ENCODE measurements around the gene AK5.

AK5 gene

GRCh38 chr1:77589231-77589630 lies 307.4 kb downstream of the AK5 start:
- no peaks in the 10 kb centered on the region for H3K36me3 ChIP-seq (ENCODE audit: control insufficient read depth, low read depth, low read length)
- no peaks in the 10 kb centered on the region for H3K9me3 ChIP-seq (ENCODE audit: control insufficient read depth, low read depth, low read length)

GRCh38 chr1:77590651-77591050 lies 308.8 kb downstream of the AK5 start:
- Histone ChIP-seq H3K27ac (ENCODE audit: low read length) (no peak overlapping the region), H3K36me3 (ENCODE audit: control insufficient read depth, low read depth, low read length) (no peaks in the 10 kb centered on the region), H3K9ac (ENCODE audit: low read length) (no peak overlapping the region), H3K4me1 (ENCODE audit: control insufficient read depth, low read depth, low read length) (no peaks in the 10 kb centered on the region), H3K9me3 (ENCODE audit: control insufficient read depth, low read depth, low read length) (no peaks in the 10 kb centered on the region), H3K27me3 (ENCODE audit: control insufficient read depth, insufficient read depth, low read length) (no peaks in the 10 kb centered on the region), H3K4me3 (ENCODE audit: low read length) (no peak overlapping the region)

More at GRCh38 chr1:77589231-77589630, 307.4 kb downstream of the AK5 start:
- H3K27ac ChIP-seq (ENCODE audit: low read length): no peak overlapping the region
- no peaks in the 10 kb centered on the region for H3K27me3 ChIP-seq (ENCODE audit: control insufficient read depth, insufficient read depth, low read length)
- no peak overlapping the region for H3K4me3 ChIP-seq (ENCODE audit: low read length)
- H3K4me1 ChIP-seq (ENCODE audit: control insufficient read depth, low read depth, low read length): no peaks in the 10 kb centered on the region
- H3K9ac ChIP-seq (ENCODE audit: low read length): no peak overlapping the region

GRCh38 chr1:77592906-77593305 lies 311.1 kb downstream of the AK5 start:
- Histone ChIP-seq H3K4me1 (ENCODE audit: control insufficient read depth, low read depth, low read length) (no peaks in the 10 kb centered on the region), H3K9me3 (ENCODE audit: control insufficient read depth, low read depth, low read length) (no peaks in the 10 kb centered on the region), H3K4me3 (ENCODE audit: low read length) (no peak overlapping the region), H3K27ac (ENCODE audit: low read length) (no peak overlapping the region), H3K27me3 (ENCODE audit: control insufficient read depth, insufficient read depth, low read length) (no peaks in the 10 kb centered on the region), H3K9ac (ENCODE audit: low read length) (no peak overlapping the region), H3K36me3 (ENCODE audit: control insufficient read depth, low read depth, low read length) (no peaks in the 10 kb centered on the region)

GRCh38 chr1:77594366-77595112 lies 312.7 kb downstream of the AK5 start:
- H3K27ac ChIP-seq (ENCODE audit: low read length): no peak overlapping the region

GRCh38 chr1:77597310-77597709 lies 315.5 kb downstream of the AK5 start:
- Histone ChIP-seq H3K36me3 (ENCODE audit: control insufficient read depth, low read depth, low read length) (no peaks in the 10 kb centered on the region), H3K9ac (ENCODE audit: low read length) (no peak overlapping the region), H3K27me3 (ENCODE audit: control insufficient read depth, insufficient read depth, low read length) (no peaks in the 10 kb centered on the region)

More at GRCh38 chr1:77594366-77595112, 312.7 kb downstream of the AK5 start:
- Histone ChIP-seq H3K9ac (ENCODE audit: low read length) (no peak overlapping the region), H3K27me3 (ENCODE audit: control insufficient read depth, insufficient read depth, low read length) (no peaks in the 10 kb centered on the region), H3K4me3 (ENCODE audit: low read length) (no peak overlapping the region), H3K36me3 (ENCODE audit: control insufficient read depth, low read depth, low read length) (no peaks in the 10 kb centered on the region), H3K9me3 (ENCODE audit: control insufficient read depth, low read depth, low read length) (no peaks in the 10 kb centered on the region), H3K4me1 (ENCODE audit: control insufficient read depth, low read depth, low read length) (no peaks in the 10 kb centered on the region)

GRCh38 chr1:77605246-77606026 lies 323.6 kb downstream of the AK5 start:
- Histone ChIP-seq H3K4me3 (ENCODE audit: low read length) (no peak overlapping the region), H3K36me3 (ENCODE audit: control insufficient read depth, low read depth, low read length) (no peaks in the 10 kb centered on the region), H3K27me3 (ENCODE audit: control insufficient read depth, insufficient read depth, low read length) (no peaks in the 10 kb centered on the region), H3K27ac (ENCODE audit: low read length) (no peak overlapping the region), H3K9ac (ENCODE audit: low read length) (no peak overlapping the region), H3K9me3 (ENCODE audit: control insufficient read depth, low read depth, low read length) (peaks cover 11% of the 10 kb centered on the region), H3K4me1 (ENCODE audit: control insufficient read depth, low read depth, low read length) (no peaks in the 10 kb centered on the region)

More at GRCh38 chr1:77597310-77597709, 315.5 kb downstream of the AK5 start:
- Histone ChIP-seq H3K4me1 (ENCODE audit: control insufficient read depth, low read depth, low read length) (no peaks in the 10 kb centered on the region), H3K4me3 (ENCODE audit: low read length) (no peak overlapping the region), H3K9me3 (ENCODE audit: control insufficient read depth, low read depth, low read length) (no peaks in the 10 kb centered on the region), H3K27ac (ENCODE audit: low read length) (no peak overlapping the region)

- Histone ChIP-seq H3K27me3 (ENCODE audit: control insufficient read depth, insufficient read depth, low read length) (no peaks in the 10 kb centered on the region), H3K4me3 (ENCODE audit: low read length) (no peak overlapping the region), H3K9ac (ENCODE audit: low read length) (no peak overlapping the region), H3K36me3 (ENCODE audit: control insufficient read depth, low read depth, low read length) (no peaks in the 10 kb centered on the region), H3K27ac (ENCODE audit: low read length) (no peak overlapping the region), H3K9me3 (ENCODE audit: control insufficient read depth, low read depth, low read length) (peaks cover 18% of the 10 kb centered on the region), H3K4me1 (ENCODE audit: control insufficient read depth, low read depth, low read length) (no peaks in the 10 kb centered on the region)
These were observed 327.1 kb downstream of the AK5 start for GRCh38 chr1:77608893-77609292.
